ENCODE data around the gene FUS. TPM values are rescaled to one million over a fixed set of nuclear protein-coding genes. Genes with fewer than 3 reads are reported as not detected.

The FUS gene
- total and polyA plus RNA-seq, 2 of the 13 experiments (the other 11 are each of a cell fraction or from before 2014, with no cell fraction given): 68.1 to 168 TPM

DNA sequence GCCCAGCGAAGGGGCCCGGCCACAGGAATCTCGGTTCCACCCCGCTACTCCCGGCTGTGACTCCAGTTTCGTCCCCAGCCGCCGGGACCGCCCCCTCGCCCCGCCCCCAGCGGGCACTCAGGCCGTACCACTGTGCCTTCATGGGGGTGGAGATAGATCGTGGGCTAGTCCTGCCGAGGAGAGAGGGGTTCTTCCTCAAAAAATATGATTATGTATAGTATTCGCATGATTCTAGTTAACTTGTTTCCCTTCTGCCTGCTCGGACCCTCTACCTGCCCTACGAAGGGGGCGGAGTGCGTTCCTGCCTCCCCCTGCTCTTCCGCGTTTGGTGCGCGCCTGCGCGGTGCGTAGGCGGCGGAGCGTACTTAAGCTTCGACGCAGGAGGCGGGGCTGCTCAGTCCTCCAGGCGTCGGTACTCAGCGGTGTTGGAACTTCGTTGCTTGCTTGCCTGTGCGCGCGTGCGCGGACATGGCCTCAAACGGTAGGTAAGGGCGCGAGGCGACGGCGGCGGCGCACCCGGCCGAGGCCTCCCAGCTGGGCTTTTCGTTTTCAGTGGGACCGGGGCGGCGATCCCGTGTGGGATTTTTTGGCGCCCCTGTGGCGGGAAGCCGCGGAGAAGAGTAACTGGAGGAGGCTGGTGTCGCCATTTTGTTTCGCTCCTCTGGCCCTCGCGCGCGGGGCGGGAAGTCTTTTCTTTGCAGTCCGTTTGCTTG lies at the start of gene FUS (continued):
- no peak for TF ChIP-seq KIAA2018 (CRISPR knock-in tag; IDR thresholded peaks at IDR 0.05; ENCODE audit: borderline replicate concordance)
- no peak for TF ChIP-seq ZNF557 (CRISPR knock-in tag; IDR thresholded peaks at IDR 0.05)
- peak; percentile 68 for TF ChIP-seq ZNF329 (CRISPR knock-in tag; IDR thresholded peaks at IDR 0.05; ENCODE audit: low read depth)
- peak; percentile 83; the same call in 1 of the 2 replicates for TF ChIP-seq ZNF776 (CRISPR knock-in tag; IDR thresholded peaks at IDR 0.05)
- peak; percentile 90; the same call in 1 of the 2 replicates for TF ChIP-seq MED13 (CRISPR knock-in tag; IDR thresholded peaks at IDR 0.05)
- peak; percentile 94 for TF ChIP-seq ZNF276 (CRISPR knock-in tag; IDR thresholded peaks at IDR 0.05; ENCODE audit: low read depth)
- TF ChIP-seq, protein P1, sequence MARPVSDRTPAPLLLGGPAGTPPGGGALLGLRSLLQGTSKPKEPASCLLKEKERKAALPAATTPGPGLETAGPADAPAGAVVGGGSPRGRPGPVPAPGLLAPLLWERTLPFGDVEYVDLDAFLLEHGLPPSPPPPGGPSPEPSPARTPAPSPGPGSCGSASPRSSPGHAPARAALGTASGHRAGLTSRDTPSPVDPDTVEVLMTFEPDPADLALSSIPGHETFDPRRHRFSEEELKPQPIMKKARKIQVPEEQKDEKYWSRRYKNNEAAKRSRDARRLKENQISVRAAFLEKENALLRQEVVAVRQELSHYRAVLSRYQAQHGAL (CRISPR knock-in tag; IDR thresholded peaks at IDR 0.05; ENCODE audit: not compliant biosample characterization): peak; percentile 26
- peak; percentile 77 for TF ChIP-seq TEAD3 (CRISPR knock-in tag; optimal IDR thresholded peaks at IDR 0.05; ENCODE audit: borderline replicate concordance)
- no peak for TF ChIP-seq ZNF549 (CRISPR knock-in tag; IDR thresholded peaks at IDR 0.05)
- TF ChIP-seq ZNF792 (CRISPR knock-in tag; IDR thresholded peaks at IDR 0.05): peak; percentile 99
- 0 out of 2 replicates have a peak, but pooled peaks have one; percentile 15 for TF ChIP-seq ZBTB8A (CRISPR knock-in tag; IDR thresholded peaks at IDR 0.05; ENCODE audit: borderline replicate concordance, low read depth)
- peak; percentile 84; the same call in 1 of the 2 replicates for TF ChIP-seq ZNF782 (CRISPR knock-in tag; IDR thresholded peaks at IDR 0.05; ENCODE audit: borderline replicate concordance)
- peak; percentile 88 for TF ChIP-seq ZNF564 (CRISPR knock-in tag; IDR thresholded peaks at IDR 0.05)
- TF ChIP-seq, protein P2, sequence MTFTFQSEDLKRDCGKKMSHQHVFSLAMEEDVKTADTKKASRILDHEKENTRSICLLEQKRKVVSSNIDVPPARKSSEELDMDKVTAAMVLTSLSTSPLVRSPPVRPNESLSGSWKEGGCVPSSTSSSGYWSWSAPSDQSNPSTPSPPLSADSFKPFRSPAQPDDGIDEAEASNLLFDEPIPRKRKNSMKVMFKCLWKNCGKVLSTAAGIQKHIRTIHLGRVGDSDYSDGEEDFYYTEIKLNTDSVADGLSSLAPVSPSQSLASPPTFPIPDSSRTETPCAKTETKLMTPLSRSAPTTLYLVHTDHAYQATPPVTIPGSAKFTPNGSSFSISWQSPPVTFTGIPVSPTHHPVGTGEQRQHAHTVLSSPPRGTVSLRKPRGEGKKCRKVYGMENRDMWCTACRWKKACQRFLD (CRISPR knock-in tag; IDR thresholded peaks at IDR 0.05; ENCODE audit: borderline replicate concordance): peak; percentile 97
- peak; percentile 89; the same call in 1 of the 2 replicates for TF ChIP-seq ZNF124 (CRISPR knock-in tag; IDR thresholded peaks at IDR 0.05)

All from HepG2 (cell line).